ENCODE measurements around the gene GHRHR. TPM values are rescaled to one million over a fixed set of nuclear protein-coding genes. Genes with fewer than 3 reads are reported as not detected.

GHRHR gene
- total and polyA plus RNA-seq, 2 donors (not counting 1 experiment from before 2014, with no cell fraction given) = not detected

DNA sequence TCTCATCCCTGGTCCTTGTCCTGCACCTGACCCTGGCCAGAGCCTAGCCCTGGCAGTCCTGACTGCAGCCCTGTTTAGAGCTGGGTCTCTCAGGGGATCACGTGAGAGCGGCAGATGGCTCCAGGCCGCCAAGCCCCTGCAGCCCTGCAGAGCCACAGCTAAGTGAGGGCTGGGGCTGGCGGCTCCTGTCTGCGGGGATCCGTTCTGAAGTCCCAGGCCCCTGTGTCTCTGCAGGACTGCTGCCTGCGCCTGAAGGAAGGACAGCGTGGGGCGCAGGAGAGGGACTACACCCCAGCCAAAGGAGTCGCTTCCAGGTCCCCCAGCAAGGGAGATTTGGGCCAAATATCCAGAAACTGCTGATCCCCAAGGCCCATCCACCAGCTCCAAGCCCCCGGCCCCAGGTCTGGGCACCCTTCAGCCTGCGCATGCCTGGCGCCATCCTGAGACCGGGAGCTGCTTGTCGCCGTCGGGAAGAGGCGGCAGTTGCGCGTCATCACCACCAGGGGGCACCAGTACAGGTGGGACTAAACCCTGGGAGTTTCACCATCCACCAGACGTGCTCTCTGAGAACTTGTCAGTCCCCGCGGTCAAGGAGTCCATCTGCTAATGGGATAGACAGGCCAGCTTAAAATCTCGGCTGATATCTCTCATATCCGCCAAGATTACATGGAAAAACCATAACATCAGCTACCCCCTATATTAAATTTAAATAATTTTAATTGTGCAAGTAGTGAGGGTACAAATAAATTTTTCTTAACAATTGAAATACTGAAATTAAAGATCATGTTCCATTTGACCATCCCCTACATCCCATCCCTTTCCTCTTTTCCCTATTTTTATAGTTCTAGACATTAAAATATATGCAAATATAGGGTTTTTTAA lies 25.1 kb upstream of the GHRHR start:
- peaks cover 0 to 4% (median 3%) of the 10 kb centered on the region in 3 donors for H3K9me3 ChIP-seq (ENCODE audit: control extremely low read depth in 1 of 3, control insufficient read depth in 2 of 3, insufficient read depth in 1 of 3, low read length in 2 of 3)
- no peaks in the 10 kb centered on the region for H3K36me3 ChIP-seq (replicated peaks in 1 of 2; ENCODE audit: control extremely low read depth in 1 of 2, control insufficient read depth in 1 of 2, extremely low read depth in 1 of 2, insufficient read depth in 2 of 2, low read length in 1 of 2)
- peaks cover 0 to 3% of the 10 kb centered on the region in 2 donors for H3K4me1 ChIP-seq (ENCODE audit: control insufficient read depth in 2 of 2, insufficient read depth in 2 of 2, low read length in 2 of 2)
- 25% methylated on average over 21 of the region's 25 CpGs for WGBS (ENCODE audit: insufficient coverage)
- no peak overlapping the region for H3K4me2 ChIP-seq (replicated peaks; ENCODE audit: low read depth, low read length, poor library complexity, severe bottlenecking)
- no peak overlapping the region for H3K9ac ChIP-seq (ENCODE audit: low read length)
- no peak overlapping the region for H3K27ac ChIP-seq (ENCODE audit: low read length in 2 of 2)
- Mint-ChIP-seq H3K4me3 (no peak overlapping the region), H3K27ac (no peak overlapping the region), H3K9me3 (ENCODE audit: insufficient read depth) (no peaks in the 10 kb centered on the region), H3K27me3 (peaks cover 29% of the 10 kb centered on the region), H3K4me1 (no peaks in the 10 kb centered on the region)
- H3K79me2 ChIP-seq (ENCODE audit: control insufficient read depth, insufficient read depth, low read length) = no peaks in the 10 kb centered on the region
- no peak overlapping the region for H3K4me3 ChIP-seq (ENCODE audit: control extremely low read depth in 1 of 5, extremely low read depth in 1 of 5, insufficient read depth in 1 of 5, low read depth in 2 of 5, low read length in 4 of 5)
- H4K20me1 ChIP-seq (ENCODE audit: control insufficient read depth, insufficient read depth, low read length, poor library complexity, severe bottlenecking) = no peaks in the 10 kb centered on the region
- TF ChIP-seq EZH2 (IDR thresholded peaks at IDR 0.05; ENCODE audit: borderline replicate concordance, insufficient read depth, low read depth, low read length, poor library complexity, severe bottlenecking) = no peak
- TF ChIP-seq, protein P1, sequence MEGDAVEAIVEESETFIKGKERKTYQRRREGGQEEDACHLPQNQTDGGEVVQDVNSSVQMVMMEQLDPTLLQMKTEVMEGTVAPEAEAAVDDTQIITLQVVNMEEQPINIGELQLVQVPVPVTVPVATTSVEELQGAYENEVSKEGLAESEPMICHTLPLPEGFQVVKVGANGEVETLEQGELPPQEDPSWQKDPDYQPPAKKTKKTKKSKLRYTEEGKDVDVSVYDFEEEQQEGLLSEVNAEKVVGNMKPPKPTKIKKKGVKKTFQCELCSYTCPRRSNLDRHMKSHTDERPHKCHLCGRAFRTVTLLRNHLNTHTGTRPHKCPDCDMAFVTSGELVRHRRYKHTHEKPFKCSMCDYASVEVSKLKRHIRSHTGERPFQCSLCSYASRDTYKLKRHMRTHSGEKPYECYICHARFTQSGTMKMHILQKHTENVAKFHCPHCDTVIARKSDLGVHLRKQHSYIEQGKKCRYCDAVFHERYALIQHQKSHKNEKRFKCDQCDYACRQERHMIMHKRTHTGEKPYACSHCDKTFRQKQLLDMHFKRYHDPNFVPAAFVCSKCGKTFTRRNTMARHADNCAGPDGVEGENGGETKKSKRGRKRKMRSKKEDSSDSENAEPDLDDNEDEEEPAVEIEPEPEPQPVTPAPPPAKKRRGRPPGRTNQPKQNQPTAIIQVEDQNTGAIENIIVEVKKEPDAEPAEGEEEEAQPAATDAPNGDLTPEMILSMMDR (IDR thresholded peaks at IDR 0.05) = peak; percentile 78
- ATAC-seq (ENCODE audit: low read depth) = peak; percentile 39
- intact Hi-C loops (cut with micrococcal nuclease) = no loop called here
- ChIA-PET POLR2A (no interaction called here), CTCF (interaction anchor here (0.5 to 2.1 kb wide), 11 partner anchors 9 to 309 kb away, joined by 3 to 12 read pairs (median 4); no protein-coding TSS in a partner anchor)
- no peak overlapping the region for H2AFZ ChIP-seq (ENCODE audit: insufficient read depth, low read depth, low read length, poor library complexity, severe bottlenecking)
- peak; percentile 57 for DNase-seq
- peaks cover 0 to 16% (median 2%) of the 10 kb centered on the region in 4 experiments for H3K27me3 ChIP-seq (replicated peaks in 1 of 4; ENCODE audit: control extremely low read depth in 1 of 4, control insufficient read depth in 3 of 4, insufficient read depth in 4 of 4, low read length in 3 of 4)

Data from B cell (primary cell).